ENCODE data around the gene MAML1.

The MAML1 gene

DNA sequence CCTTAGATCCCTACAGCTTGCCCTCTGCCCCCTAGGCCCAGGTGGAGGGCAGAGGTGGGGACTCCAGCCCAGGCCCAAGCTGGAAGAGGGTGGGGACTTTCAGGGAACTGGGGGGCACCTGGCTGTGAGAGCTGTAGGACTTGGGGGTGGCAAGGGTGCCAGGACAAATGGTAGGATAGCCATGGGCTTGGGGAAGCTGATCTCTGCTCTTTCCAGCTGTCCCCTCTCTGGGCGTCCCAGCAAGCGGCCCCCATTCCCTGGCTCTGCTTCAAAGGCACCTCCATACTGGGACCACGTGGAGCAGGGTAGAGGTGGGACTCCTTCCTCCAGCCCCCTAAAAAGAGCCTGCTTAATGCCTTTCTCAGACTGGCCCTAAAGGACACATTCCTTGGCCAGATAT, 61.5 kb downstream of the MAML1 start:
- Histone ChIP-seq H2AFZ (ENCODE audit: low read depth, low read length) (no peak overlapping the region), H3K4me3 (ENCODE audit: low read length) (no peak overlapping the region), H3K36me3 (ENCODE audit: insufficient read depth, low read length) (peaks cover 27% of the 10 kb centered on the region), H3K27me3 (ENCODE audit: insufficient read depth, low read length) (no peaks in the 10 kb centered on the region), H3K9me3 (ENCODE audit: low read length) (no peaks in the 10 kb centered on the region), H3K4me1 (ENCODE audit: insufficient read depth, low read length) (no peaks in the 10 kb centered on the region)

GRCh38 chr5:179794575-179794974, 62.0 kb downstream of the MAML1 start:
- H3K4me3 ChIP-seq (ENCODE audit: low read length): no peak overlapping the region
- no peaks in the 10 kb centered on the region for H3K9me3 ChIP-seq (ENCODE audit: low read length)
- H2AFZ ChIP-seq (ENCODE audit: low read depth, low read length): no peak overlapping the region
- H3K4me1 ChIP-seq (ENCODE audit: insufficient read depth, low read length): no peaks in the 10 kb centered on the region
- H3K36me3 ChIP-seq (ENCODE audit: insufficient read depth, low read length): peaks cover 30% of the 10 kb centered on the region
- no peaks in the 10 kb centered on the region for H3K27me3 ChIP-seq (ENCODE audit: insufficient read depth, low read length)

DNA sequence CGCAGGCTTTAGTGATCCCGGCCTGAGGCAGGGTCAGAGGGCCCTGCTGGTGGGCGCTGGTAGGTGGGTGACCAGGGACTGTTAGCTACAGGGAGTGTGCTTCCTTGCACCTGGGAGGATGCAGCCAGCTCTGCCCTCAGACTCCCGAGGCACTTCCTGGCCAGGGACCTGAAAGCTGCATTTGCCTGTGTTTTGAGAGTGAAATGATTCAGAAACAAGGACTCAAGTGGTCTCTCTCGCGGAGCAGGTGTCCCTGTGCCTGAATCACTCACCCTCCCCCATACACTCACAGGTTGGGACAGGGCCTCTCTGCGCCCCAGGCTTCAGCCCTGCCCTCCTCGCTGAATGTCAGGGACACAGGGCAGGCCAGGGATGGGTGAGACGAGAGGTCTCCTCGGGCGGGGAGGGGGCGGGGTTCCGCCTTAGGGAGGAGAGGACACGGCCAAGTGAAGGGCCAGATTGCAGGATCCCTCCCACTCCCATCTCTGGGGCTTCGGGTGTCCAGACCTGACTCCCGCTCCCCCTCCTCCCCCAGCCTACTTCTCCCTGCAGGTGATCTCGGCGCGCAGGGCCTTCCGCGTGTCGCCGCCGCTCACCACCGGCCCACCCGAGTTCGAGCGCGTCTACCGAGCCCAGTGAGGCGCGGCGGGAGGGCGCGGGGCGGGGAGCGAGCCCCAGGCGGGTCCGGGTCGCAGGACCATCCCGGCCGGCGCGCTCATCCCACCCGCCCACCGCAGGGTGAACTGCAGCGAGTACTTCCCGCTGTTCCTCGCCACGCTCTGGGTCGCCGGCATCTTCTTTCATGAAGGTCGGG, 62.6 kb downstream of the MAML1 start:
- Histone ChIP-seq H3K4me1 (ENCODE audit: insufficient read depth, low read length) (no peaks in the 10 kb centered on the region), H3K27me3 (ENCODE audit: insufficient read depth, low read length) (no peaks in the 10 kb centered on the region), H3K36me3 (ENCODE audit: insufficient read depth, low read length) (peaks cover 37% of the 10 kb centered on the region), H2AFZ (ENCODE audit: low read depth, low read length) (no peak overlapping the region), H3K4me3 (ENCODE audit: low read length) (no peak overlapping the region), H3K9me3 (ENCODE audit: low read length) (no peaks in the 10 kb centered on the region)

DNA sequence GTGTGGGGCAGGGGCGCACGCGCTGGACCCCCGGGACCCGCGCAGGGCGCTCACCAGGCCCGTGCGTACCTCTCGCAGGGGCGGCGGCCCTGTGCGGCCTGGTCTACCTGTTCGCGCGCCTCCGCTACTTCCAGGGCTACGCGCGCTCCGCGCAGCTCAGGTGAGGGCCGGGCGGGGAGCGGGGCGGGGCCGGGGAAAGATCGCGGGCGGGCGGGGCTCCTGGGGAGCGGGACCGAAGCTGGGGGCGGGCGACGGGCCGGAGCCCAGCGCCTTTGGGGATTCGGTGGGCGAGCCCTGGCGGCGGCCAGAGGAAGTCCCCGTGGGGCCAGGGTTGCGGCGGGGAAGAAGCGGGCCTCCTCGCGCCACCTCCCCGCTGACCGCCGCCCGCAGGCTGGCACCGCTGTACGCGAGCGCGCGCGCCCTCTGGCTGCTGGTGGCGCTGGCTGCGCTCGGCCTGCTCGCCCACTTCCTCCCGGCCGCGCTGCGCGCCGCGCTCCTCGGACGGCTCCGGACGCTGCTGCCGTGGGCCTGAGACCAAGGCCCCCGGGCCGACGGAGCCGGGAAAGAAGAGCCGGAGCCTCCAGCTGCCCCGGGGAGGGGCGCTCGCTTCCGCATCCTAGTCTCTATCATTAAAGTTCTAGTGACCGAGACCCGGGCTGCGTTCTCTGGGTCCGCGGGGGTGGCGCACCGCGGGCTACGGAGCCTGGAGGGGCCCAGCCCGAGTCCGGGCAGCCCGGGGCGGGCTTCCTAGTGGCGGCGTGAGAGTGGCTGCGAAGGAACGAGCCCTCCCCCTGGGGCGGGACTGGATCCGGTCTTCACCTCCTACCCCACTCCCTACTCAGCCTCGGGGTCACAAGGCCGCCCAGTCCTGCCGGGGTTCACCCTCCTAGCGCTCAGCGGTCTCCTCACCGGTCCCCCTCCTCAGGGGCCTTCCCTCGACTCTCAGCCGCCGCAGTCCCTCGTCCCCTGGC, 63.5 kb downstream of the MAML1 start:
- Histone ChIP-seq H3K4me3 (ENCODE audit: low read length) (peak overlapping the region; percentile 21), H3K36me3 (ENCODE audit: insufficient read depth, low read length) (peaks cover 41% of the 10 kb centered on the region), H3K4me1 (ENCODE audit: insufficient read depth, low read length) (no peaks in the 10 kb centered on the region)

DNA sequence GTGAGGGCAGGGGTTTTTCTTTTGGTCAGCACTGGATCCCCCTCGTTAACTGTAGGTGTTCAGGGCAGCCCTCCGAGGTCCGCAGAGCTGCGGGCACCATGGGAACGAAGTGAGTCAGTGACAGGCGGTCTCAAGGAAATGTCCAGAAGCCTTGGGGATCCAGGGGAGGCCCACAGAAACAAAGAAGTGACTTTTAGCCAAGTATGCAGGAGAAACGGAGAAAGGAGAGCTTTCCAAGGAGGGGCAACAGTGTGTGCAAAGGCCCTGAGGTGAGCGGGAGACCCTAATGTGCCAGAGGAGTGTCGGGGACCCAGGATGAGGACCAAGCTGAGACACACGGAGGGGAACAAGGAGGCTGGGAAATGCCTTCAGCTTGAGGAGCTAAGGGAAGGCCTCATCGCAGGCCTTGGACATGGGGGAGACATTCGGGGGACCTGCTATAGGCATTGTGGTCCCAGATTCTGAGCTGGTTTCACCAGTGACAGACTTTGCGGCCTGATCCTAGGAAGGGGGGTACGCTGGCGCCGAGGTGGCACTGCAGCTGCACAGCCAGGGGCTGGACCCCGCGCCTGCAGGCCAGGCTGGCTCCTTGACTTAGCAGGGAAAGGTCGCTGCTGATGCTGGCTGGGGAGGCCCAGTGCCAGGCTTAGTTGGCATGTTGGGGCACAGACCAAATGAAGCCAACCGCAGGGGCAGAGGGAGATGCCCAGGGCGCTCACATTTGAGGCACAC, 64.4 kb downstream of the MAML1 start:
- Histone ChIP-seq H3K36me3 (ENCODE audit: insufficient read depth, low read length) (peaks cover 45% of the 10 kb centered on the region), H3K9me3 (ENCODE audit: low read length) (no peaks in the 10 kb centered on the region), H3K27me3 (ENCODE audit: insufficient read depth, low read length) (no peaks in the 10 kb centered on the region), H3K4me1 (ENCODE audit: insufficient read depth, low read length) (no peaks in the 10 kb centered on the region), H3K4me3 (ENCODE audit: low read length) (no peak overlapping the region), H2AFZ (ENCODE audit: low read depth, low read length) (no peak overlapping the region)

More for the DNA sequence above, 63.5 kb downstream of the MAML1 start:
- no peaks in the 10 kb centered on the region for H3K27me3 ChIP-seq (ENCODE audit: insufficient read depth, low read length)
- H2AFZ ChIP-seq (ENCODE audit: low read depth, low read length): no peak overlapping the region
- H3K9me3 ChIP-seq (ENCODE audit: low read length): no peaks in the 10 kb centered on the region

- Histone ChIP-seq H3K9me3 (ENCODE audit: low read length) (no peaks in the 10 kb centered on the region), H2AFZ (ENCODE audit: low read depth, low read length) (no peak overlapping the region), H3K27me3 (ENCODE audit: insufficient read depth, low read length) (no peaks in the 10 kb centered on the region), H3K4me3 (ENCODE audit: low read length) (no peak overlapping the region), H3K4me1 (ENCODE audit: insufficient read depth, low read length) (peaks cover 1% of the 10 kb centered on the region), H3K36me3 (ENCODE audit: insufficient read depth, low read length) (peaks cover 42% of the 10 kb centered on the region)
Measured at GRCh38 chr5:179797741-179798140, 65.1 kb downstream of the MAML1 start.

DNA sequence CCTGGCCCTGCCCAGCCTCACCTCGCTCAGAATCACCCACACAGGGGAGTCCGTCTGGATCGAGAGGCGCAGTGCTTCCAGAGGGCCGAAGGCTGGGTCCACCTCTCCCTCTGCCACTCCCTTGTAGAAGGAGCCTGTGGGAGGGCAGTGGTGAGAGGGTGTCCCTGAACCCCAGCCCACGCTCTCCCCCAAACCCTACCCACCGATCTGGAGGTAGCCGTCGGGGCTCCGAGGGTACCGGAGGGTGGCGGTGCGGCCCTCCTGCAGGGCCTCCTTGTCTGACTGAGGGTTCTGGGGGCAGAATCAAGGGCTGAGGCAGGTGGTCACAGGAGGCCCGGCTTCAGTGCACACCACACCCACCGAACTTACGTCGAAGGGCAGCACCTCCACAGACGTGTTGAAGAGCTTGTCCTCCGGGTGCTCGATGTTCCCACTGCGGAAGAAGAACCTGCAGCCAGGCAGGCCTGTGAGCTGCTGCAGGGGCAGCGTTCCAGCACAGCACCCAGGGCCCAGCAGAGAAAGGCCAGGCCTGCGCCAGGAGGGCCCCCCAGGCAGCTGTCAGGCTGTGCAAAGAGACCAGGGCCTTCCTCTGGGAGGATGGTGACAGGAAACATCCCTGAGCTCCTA, 65.6 kb downstream of the MAML1 start:
- peaks cover 6% of the 10 kb centered on the region for H3K4me1 ChIP-seq (ENCODE audit: insufficient read depth, low read length)
- no peaks in the 10 kb centered on the region for H3K27me3 ChIP-seq (ENCODE audit: insufficient read depth, low read length)
- H2AFZ ChIP-seq (ENCODE audit: low read depth, low read length): no peak overlapping the region
- H3K36me3 ChIP-seq (ENCODE audit: insufficient read depth, low read length): peaks cover 42% of the 10 kb centered on the region
- H3K9me3 ChIP-seq (ENCODE audit: low read length): no peaks in the 10 kb centered on the region
- H3K4me3 ChIP-seq (ENCODE audit: low read length): no peak overlapping the region

- no peak overlapping the region for H2AFZ ChIP-seq (ENCODE audit: low read depth, low read length)
- no peaks in the 10 kb centered on the region for H3K27me3 ChIP-seq (ENCODE audit: insufficient read depth, low read length)
- H3K36me3 ChIP-seq (ENCODE audit: insufficient read depth, low read length): peaks cover 42% of the 10 kb centered on the region
- peaks cover 12% of the 10 kb centered on the region for H3K4me1 ChIP-seq (ENCODE audit: insufficient read depth, low read length)
- no peak overlapping the region for H3K4me3 ChIP-seq (ENCODE audit: low read length)
- no peaks in the 10 kb centered on the region for H3K9me3 ChIP-seq (ENCODE audit: low read length)
Measured at GRCh38 chr5:179798771-179799643, 66.4 kb downstream of the MAML1 start.

DNA sequence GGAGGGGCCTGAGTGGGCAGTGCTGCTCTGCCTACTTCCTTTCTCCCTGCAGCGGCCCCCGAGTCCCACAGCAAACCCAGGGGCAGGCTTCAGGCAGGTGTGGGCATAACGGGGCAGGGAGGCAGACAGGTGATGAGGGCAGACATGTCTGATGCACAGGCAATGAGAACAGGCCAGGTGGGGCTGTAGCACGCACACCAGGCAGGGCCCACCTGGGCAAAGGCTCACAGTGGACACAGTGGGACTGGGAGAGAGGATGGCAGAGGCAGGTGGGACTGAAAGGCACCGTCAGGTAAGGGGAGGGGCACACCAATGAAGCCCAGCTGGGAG, 67.0 kb downstream of the MAML1 start:
- no peaks in the 10 kb centered on the region for H3K9me3 ChIP-seq (ENCODE audit: low read length)
- H3K4me3 ChIP-seq (ENCODE audit: low read length): no peak overlapping the region
- no peaks in the 10 kb centered on the region for H3K27me3 ChIP-seq (ENCODE audit: insufficient read depth, low read length)
- peaks cover 42% of the 10 kb centered on the region for H3K36me3 ChIP-seq (ENCODE audit: insufficient read depth, low read length)
- H3K4me1 ChIP-seq (ENCODE audit: insufficient read depth, low read length): peaks cover 17% of the 10 kb centered on the region
- H2AFZ ChIP-seq (ENCODE audit: low read depth, low read length): no peak overlapping the region

GRCh38 chr5:179800071-179800695, 67.6 kb downstream of the MAML1 start:
- Histone ChIP-seq H3K9me3 (ENCODE audit: low read length) (no peaks in the 10 kb centered on the region), H3K4me3 (ENCODE audit: low read length) (no peak overlapping the region), H3K27me3 (ENCODE audit: insufficient read depth, low read length) (no peaks in the 10 kb centered on the region), H2AFZ (ENCODE audit: low read depth, low read length) (no peak overlapping the region), H3K36me3 (ENCODE audit: insufficient read depth, low read length) (peaks cover 42% of the 10 kb centered on the region), H3K4me1 (ENCODE audit: insufficient read depth, low read length) (peaks cover 23% of the 10 kb centered on the region)

DNA sequence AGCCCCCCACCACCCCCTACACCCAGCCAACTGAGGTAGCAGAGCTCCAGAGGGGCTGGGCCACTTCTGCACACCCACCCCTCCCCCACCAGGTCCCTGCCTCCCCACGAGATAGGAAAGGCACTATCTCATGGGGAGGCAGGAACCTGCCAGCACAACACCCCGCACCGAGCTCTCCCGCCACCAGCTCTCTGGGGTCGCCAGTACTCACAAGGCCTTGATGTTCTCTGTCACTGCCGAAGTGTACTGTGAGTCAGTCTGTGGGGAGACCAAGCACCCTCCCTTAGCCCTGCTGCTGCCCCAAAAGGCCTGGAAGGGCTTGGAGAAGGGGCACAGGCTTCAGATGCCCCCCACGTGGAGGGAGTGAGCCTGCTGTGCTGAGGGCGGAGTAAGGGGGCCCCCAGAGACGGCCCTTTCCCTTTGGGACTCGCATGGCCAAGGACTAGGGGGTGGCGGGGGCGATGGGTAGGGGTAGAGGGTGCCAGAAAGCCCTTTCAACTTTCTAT, 68.1 kb downstream of the MAML1 start:
- peaks cover 27% of the 10 kb centered on the region for H3K4me1 ChIP-seq (ENCODE audit: insufficient read depth, low read length)
- no peak overlapping the region for H2AFZ ChIP-seq (ENCODE audit: low read depth, low read length)
- no peak overlapping the region for H3K4me3 ChIP-seq (ENCODE audit: low read length)
- peaks cover 42% of the 10 kb centered on the region for H3K36me3 ChIP-seq (ENCODE audit: insufficient read depth, low read length)
- no peaks in the 10 kb centered on the region for H3K9me3 ChIP-seq (ENCODE audit: low read length)
- no peaks in the 10 kb centered on the region for H3K27me3 ChIP-seq (ENCODE audit: insufficient read depth, low read length)
